GM18861 (cell line): Measurements from ENCODE around the gene DNAJC5.

Source experiments
- ATAC-seq: cut with Tn5 transposase; IDR thresholded peaks from one replicate; pipeline ENCODE4 v1.9.1; 2021; ENCODE audit not compliant: unreplicated experiment

The DNAJC5 gene

DNA sequence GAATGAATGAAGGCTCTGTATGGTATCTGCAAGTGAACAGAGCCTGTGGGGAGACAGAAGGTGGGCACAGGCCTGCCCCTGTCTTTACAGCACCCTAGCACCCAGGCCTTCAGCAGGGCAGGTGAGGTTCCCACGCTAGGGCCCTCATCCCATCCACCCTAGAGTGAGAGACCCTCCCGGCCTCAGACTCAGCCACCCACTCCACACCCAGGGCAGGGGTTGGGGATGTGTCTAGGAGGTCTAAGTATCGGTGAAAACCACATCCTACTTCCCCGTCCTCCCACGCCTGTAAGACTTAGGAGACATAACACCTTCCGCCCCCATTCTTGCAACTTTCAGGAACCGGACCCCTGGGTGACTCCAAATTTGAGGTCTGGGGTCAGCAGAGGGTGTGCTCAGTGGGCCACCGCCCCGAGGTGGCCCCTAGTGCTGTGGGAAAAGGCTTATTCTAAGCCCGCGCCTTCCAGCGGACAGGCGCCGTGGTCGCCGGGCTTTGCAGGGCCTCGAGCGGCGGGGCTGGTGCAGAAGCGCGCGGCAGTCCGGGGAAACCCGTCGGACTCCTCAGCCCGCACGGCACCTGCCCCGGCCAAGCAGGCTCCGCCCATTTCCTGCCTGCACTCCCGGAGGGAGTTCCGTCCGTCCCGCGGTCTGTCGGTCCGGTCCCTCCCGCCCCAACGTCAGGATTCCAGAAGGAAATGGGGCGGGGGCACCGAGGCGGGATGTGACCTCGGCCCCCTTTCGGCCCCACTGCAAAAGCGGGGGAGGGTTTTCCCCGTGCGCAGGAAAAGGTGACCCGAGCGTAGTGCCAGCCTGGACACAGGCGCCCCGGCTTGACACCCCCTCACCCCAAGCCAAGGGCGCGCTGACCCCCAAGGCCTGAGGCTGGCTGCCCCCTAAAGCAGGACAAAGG lies 83.6 kb downstream of the DNAJC5 start:
- ATAC-seq: no peak

GRCh38 chr20:63979229-63979556 lies 84.3 kb downstream of the DNAJC5 start:
- no peak for ATAC-seq

- ATAC-seq: no peak
Observed at GRCh38 chr20:63979557-63980316, 84.8 kb downstream of the DNAJC5 start, which contains the start of gene SAMD10. Gene SAMD10 (minus strand): TSS chr20:63979642. CDS start chr20:63979467, 175 bp downstream.

DNA sequence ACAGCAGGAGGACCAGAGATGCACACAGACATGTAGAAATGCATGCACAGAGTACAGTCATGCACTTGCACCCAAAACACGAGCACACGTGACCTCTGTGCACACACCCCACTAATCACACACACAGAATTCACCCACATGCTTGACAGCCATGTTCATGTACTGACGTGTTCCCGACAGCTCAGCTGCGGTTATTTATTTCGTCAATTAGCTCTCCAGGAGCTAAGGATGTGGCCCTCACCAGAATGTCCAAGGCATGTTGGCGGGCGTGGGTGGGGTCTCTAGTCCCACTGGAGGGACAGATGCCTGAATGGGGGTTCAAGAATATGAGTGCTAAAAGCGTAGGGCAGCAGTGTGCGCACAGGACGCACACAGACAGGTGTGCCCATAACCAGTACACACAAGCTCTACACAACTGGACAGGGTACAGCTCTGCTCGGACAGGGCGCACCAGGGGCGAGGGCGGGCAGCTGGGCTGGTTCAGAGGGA lies 85.4 kb downstream of the DNAJC5 start:
- peak; percentile 1 for ATAC-seq

DNA sequence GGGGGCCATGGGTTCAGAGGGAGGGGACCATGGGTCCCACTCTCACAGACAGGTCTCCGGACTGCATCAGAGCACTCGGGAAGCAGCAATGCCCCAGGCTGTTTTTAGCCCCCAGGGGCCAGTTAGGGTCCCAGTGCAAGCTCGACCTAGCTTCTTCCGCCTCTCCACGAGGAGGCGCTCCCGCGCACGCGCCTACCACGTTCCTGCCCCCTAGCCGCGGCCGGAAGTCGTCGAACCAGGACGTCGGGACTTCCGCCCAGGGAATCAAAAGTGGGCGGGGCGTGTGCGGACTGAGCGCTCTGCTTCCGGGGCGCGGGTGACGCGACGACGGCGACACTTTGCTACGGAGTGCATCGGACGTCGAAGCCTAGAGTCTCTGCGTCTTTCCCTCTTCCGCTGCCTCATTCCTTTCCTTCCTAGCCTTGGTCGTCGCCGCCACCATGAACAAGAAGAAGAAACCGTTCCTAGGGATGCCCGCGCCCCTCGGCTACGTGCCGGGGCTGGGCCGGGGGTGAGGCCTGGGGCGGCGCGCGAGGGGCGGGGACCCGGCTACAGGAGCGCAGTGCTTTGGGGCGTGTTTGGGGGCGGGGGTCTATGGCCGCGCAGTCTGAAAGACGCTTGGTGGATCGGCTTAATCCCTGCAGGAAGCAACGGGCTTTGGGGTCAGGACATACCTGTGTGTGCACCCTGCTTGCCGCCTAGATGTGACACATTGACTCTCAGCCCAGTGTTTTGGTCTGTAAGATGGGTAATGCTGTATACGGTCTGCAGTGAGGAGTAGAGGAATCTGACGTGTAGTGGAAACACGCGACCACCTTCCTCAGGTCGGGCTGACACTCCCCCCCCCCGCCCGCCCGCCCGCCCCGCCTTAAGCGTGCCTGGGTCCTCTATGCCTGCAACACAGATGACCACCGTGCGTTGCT lies 86.1 kb downstream of the DNAJC5 start, which contains the start of gene PRPF6:
Gene PRPF6, plus strand, starts transcription at position 327 of the 923 bp plus-strand sequence. Its CDS starts 114 bp downstream, at position 441.
- peak; percentile 49 for ATAC-seq

GRCh38 chr20:63982937-63983336 lies 88.0 kb downstream of the DNAJC5 start:
- ATAC-seq: no peak
